ENCODE measurements around the gene CD109. TPM values are rescaled to one million over a fixed set of nuclear protein-coding genes. Genes with fewer than 3 reads are reported as not detected.
"Not testable (repeated sequence)": the region's sequence is repeated elsewhere in the genome, so short reads cannot be mapped to it uniquely, and the experiment has no call there.

The CD109 gene
- total RNA-seq, 1 donor from 2014 or later: 1.5 TPM

DNA sequence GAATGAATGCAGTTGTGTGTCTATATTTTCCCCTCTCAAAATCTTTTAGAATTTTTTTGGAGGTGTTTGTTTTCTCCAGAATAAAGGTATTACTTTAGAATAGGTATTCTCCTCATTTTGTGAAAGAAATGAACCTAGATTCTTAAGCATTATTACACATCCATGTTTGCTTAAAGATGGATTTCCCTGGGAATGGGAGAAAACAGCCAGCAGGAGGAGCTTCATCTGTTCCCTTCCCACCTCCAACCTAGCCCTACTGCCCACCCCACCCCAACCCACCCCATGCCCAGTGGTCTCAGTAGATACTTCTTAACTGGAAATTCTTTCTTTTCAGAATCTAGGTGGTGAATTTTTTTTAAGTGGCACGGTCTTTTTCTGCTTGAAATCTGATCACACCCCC is 127.8 kb downstream of the CD109 start:
- H3K9me3 Mint-ChIP-seq: no peaks in the 10 kb centered on the region
- no peak for TF ChIP-seq CTCF (conservative IDR thresholded peaks at IDR 0.05)
- peaks cover 5% of the 10 kb centered on the region for H3K4me1 Mint-ChIP-seq (ENCODE audit: unreplicated experiment)
- no peak for DNase-seq (ENCODE audit: extremely low spot score, unreplicated experiment)
- H3K36me3 Mint-ChIP-seq: no peaks in the 10 kb centered on the region
- no peak overlapping the region for H3K27ac Mint-ChIP-seq
- no peaks in the 10 kb centered on the region for H3K27me3 Mint-ChIP-seq
- no peak overlapping the region for H3K4me3 Mint-ChIP-seq

GRCh38 chr6:73826571-73826970 is 130.6 kb downstream of the CD109 start:
- Mint-ChIP-seq H3K9me3 (no peaks in the 10 kb centered on the region), H3K27me3 (no peaks in the 10 kb centered on the region), H3K4me3 (no peak overlapping the region), H3K36me3 (no peaks in the 10 kb centered on the region), H3K4me1 (ENCODE audit: unreplicated experiment) (peaks cover 5% of the 10 kb centered on the region), H3K27ac (no peak overlapping the region)
- no peak for DNase-seq (ENCODE audit: extremely low spot score, unreplicated experiment)
- no peak for TF ChIP-seq CTCF (conservative IDR thresholded peaks at IDR 0.05)

GRCh38 chr6:73830119-73830518 is 134.1 kb downstream of the CD109 start:
- no peak for TF ChIP-seq CTCF (conservative IDR thresholded peaks at IDR 0.05)
- Mint-ChIP-seq H3K27me3 (no peaks in the 10 kb centered on the region), H3K4me3 (no peak overlapping the region), H3K36me3 (no peaks in the 10 kb centered on the region), H3K4me1 (ENCODE audit: unreplicated experiment) (no peaks in the 10 kb centered on the region), H3K27ac (no peak overlapping the region), H3K9me3 (no peaks in the 10 kb centered on the region)
- DNase-seq (ENCODE audit: extremely low spot score, unreplicated experiment): no peak

DNA sequence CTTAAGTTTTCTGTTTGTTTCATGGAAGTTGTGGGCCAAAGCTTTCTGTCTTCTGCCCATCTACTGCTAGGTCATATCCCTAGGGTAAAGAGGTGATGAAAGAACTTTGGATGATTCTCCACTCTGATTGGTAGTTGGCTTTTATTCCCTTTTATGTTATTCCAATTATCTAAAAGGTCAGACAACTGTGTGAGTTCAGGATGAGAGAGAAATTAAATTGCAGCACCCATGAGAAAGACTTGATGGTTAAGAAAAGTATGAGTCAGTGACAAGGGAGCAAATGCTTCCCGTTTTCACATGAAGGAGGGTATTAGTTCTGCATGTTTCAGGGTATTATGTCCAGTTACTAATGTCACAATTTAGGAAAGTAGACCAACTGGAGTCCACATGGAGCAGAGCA is 136.3 kb downstream of the CD109 start:
- no peak overlapping the region for H3K4me3 Mint-ChIP-seq
- H3K27me3 Mint-ChIP-seq: no peaks in the 10 kb centered on the region
- no peaks in the 10 kb centered on the region for H3K4me1 Mint-ChIP-seq (ENCODE audit: unreplicated experiment)
- no peak overlapping the region for H3K27ac Mint-ChIP-seq
- H3K9me3 Mint-ChIP-seq: no peaks in the 10 kb centered on the region
- no peak for DNase-seq (ENCODE audit: extremely low spot score, unreplicated experiment)
- no peak for TF ChIP-seq CTCF (conservative IDR thresholded peaks at IDR 0.05)
- no peaks in the 10 kb centered on the region for H3K36me3 Mint-ChIP-seq

DNA sequence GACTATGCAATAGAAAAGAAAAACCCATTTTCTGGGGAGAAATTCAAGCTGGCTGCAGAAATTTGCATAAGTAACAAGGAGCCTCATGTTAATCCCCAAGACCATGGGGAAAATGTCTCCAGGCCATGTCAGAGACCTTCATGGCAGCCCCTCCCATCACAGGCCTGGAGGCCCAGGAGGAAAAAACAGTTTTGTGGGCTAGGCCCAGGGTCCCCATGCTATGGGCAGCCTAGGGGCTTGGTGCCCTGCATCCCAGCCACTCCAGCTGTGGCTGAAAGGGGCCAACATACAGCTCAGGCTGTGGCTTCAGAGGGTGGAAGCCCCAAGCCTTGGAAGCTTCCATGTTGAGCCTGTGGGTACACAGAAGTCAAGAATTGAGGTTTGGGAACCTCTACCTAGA is 148.7 kb downstream of the CD109 start:
- not testable (repeated sequence) for H3K36me3 Mint-ChIP-seq; H3K4me3 Mint-ChIP-seq; DNase-seq (ENCODE audit: extremely low spot score, unreplicated experiment); H3K9me3 Mint-ChIP-seq; H3K27me3 Mint-ChIP-seq; H3K4me1 Mint-ChIP-seq (ENCODE audit: unreplicated experiment); H3K27ac Mint-ChIP-seq

- not testable (repeated sequence) for H3K27me3 Mint-ChIP-seq; H3K4me1 Mint-ChIP-seq (ENCODE audit: unreplicated experiment); H3K4me3 Mint-ChIP-seq; H3K9me3 Mint-ChIP-seq; H3K36me3 Mint-ChIP-seq; DNase-seq (ENCODE audit: extremely low spot score, unreplicated experiment); H3K27ac Mint-ChIP-seq
Measured at GRCh38 chr6:73851048-73851447, 155.0 kb downstream of the CD109 start.

DNA sequence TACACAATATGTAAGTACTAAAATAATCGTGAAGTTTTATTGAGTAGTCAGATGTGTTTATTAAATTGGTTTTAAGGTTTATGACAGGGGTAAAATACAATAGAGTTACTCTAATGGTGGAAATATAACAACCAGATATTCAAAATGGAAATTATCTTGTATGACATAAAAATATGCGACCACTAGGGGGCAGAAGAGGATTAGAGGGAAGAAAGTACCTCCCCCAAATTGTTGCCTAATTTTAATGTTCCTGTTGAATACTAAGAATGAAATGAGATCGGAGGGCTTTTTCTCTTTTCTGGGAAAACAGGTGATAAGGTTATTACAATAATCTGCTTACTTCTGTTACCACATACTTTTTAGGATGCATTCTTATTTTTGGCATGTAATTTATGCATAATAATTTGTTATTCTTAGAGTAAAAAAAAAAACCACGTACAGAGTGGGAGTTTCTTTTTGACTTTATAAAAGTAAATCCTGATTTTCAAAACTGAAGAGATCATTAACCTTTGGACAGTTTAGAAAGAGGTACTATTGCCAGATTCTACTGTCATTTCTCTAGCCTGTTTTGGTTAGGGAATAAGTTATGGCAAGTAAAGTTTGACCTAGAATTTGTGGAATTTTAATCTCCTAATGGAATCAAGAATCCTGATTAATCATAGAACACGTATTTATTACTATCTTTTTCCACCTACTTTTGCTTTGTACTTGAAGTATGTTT is 159.2 kb downstream of the CD109 start:
- H3K4me3 Mint-ChIP-seq: no peak overlapping the region
- H3K9me3 Mint-ChIP-seq: no peaks in the 10 kb centered on the region
- no peak for DNase-seq (ENCODE audit: extremely low spot score, unreplicated experiment)
- TF ChIP-seq CTCF (conservative IDR thresholded peaks at IDR 0.05): peak; percentile 89
- H3K36me3 Mint-ChIP-seq: no peaks in the 10 kb centered on the region
- H3K27ac Mint-ChIP-seq: no peak overlapping the region
- no peaks in the 10 kb centered on the region for H3K4me1 Mint-ChIP-seq (ENCODE audit: unreplicated experiment)
- peaks cover 5% of the 10 kb centered on the region for H3K27me3 Mint-ChIP-seq

Data from type B pancreatic cell (in vitro differentiated cells).